SK-N-SH (cell line): ENCODE data around the gene VWA5B2. TPM values are rescaled to one million over a fixed set of nuclear protein-coding genes. Genes with fewer than 3 reads are reported as not detected.

ENCODE experiments used
- CTCF ChIA-PET: fragments of 300-600, 350-600 bp; formaldehyde crosslinking; extraction: SDS; loops from one replicate; lab custom pipeline; 2021; lab: Yijun Ruan, JAX
- POLR2A ChIA-PET: fragments of 350-600 bp; sonication (Branson Sonifier 250); formaldehyde crosslinking; extraction: SDS; loops from one replicate; lab custom pipeline; 2020; ENCODE audit warnings: antibody characterized with exemption, inconsistent platforms; lab: Yijun Ruan, JAX
- DNase-seq: peaks from one replicate; pipeline ENCODE4 v3.0.0; 2012
- H2AFZ ChIP-seq: fragments of 200-600 bp; sonication (generic); 2 replicates; pipeline ENCODE4 v1.8.1; 2016; ENCODE audit warnings: antibody characterized with exemption, mild to moderate bottlenecking, low read depth
- H3F3A ChIP-seq: fragments of 200-600 bp; sonication (generic); replicated peaks from 2 replicates; pipeline ENCODE3; 2016; ENCODE audit warnings: antibody characterized with exemption, mild to moderate bottlenecking; ENCODE audit not compliant: insufficient read depth
- H3K27ac ChIP-seq, 2 experiments: fragments of 200-500 bp in 1 of 2; fragments of 200-600 bp in 1 of 2; sonication (Bioruptor generic) in 1 of 2; sonication (generic), shearing (Covaris generic) in 1 of 2; 2 replicates each; pipeline versions ENCODE4 v1.5.1 to v1.6.1; 2014 to 2016; ENCODE audit warnings: low read depth in 2 of 2, inconsistent platforms in 1 of 2, low read length in 1 of 2, mild to moderate bottlenecking in 1 of 2, mixed read lengths in 1 of 2
- H3K27me3 ChIP-seq: fragments of 200-600 bp; sonication (generic), shearing (Covaris generic); 2 replicates; pipeline ENCODE4 v1.6.1; 2016; ENCODE audit warnings: mixed run types; ENCODE audit not compliant: insufficient read depth
- H3K36me3 ChIP-seq, 2 experiments: fragments of 200-500 bp in 1 of 2; fragments of 200-600 bp in 1 of 2; sonication (Bioruptor generic) in 1 of 2; sonication (generic) in 1 of 2; replicated peaks in 1 of 2; 2 replicates each; pipeline versions ENCODE3 to v1.5.1; 2014 to 2016; ENCODE audit warnings: low read length in 1 of 2, mild to moderate bottlenecking in 1 of 2; ENCODE audit not compliant: insufficient read depth in 2 of 2, control insufficient read depth in 1 of 2
- H3K4me1 ChIP-seq, 2 experiments: fragments of 200-500 bp in 1 of 2; fragments of 200-600 bp in 1 of 2; sonication (Bioruptor generic) in 1 of 2; sonication (generic), shearing (Covaris generic) in 1 of 2; 2 replicates each; pipeline versions ENCODE4 v1.5.1 to v1.6.1; 2014 to 2016; ENCODE audit warnings: low read depth in 1 of 2, low read length in 1 of 2, mixed run types in 1 of 2; ENCODE audit not compliant: insufficient read depth in 2 of 2, control insufficient read depth in 1 of 2
- H3K4me2 ChIP-seq: fragments of 200-600 bp; sonication (generic), shearing (Covaris generic); 2 replicates; pipeline ENCODE4 v1.6.1; 2017; ENCODE audit warnings: mixed run types
- H3K4me3 ChIP-seq, 2 experiments: fragments of 200-500 bp in 1 of 2; fragments of 200-600 bp in 1 of 2; sonication (Bioruptor generic) in 1 of 2; sonication (generic), shearing (Covaris generic) in 1 of 2; 2 replicates each; pipeline versions ENCODE4 v1.5.1 to v1.8.1; 2014 to 2016; ENCODE audit warnings: low read depth in 2 of 2, inconsistent platforms in 1 of 2, low read length in 1 of 2, mild to moderate bottlenecking in 1 of 2, mixed read lengths in 1 of 2, moderate library complexity in 1 of 2
- H3K79me2 ChIP-seq: fragments of 200-600 bp; sonication (generic); 2 replicates; pipeline ENCODE4 v1.8.1; 2017; ENCODE audit warnings: mild to moderate bottlenecking; ENCODE audit not compliant: insufficient read depth
- H3K9ac ChIP-seq: fragments of 200-600 bp; sonication (generic); 2 replicates; pipeline ENCODE4 v1.6.1; 2017; ENCODE audit warnings: mixed run types
- H3K9me2 ChIP-seq: fragments of 200-600 bp; sonication (generic); 2 replicates; pipeline ENCODE4 v1.6.1; 2017; ENCODE audit warnings: mixed run types
- H3K9me3 ChIP-seq: fragments of 200-600 bp; sonication (generic); 2 replicates; pipeline ENCODE4 v1.6.1; 2017; ENCODE audit warnings: mixed run types, mild to moderate bottlenecking, moderate library complexity
- H4K20me1 ChIP-seq: fragments of 200-600 bp; sonication (generic); 2 replicates; pipeline ENCODE4 v1.6.1; 2017; ENCODE audit warnings: mild to moderate bottlenecking, mixed run types; ENCODE audit not compliant: insufficient read depth
- ELF1 ChIP-seq: IDR thresholded peaks from 2 replicates; pipeline ENCODE4 v1.4.0; 2012
- EZH2phosphoT487 ChIP-seq: fragments of 200-600 bp; sonication (generic); IDR thresholded peaks from 2 replicates; pipeline ENCODE4 v1.6.1; 2017; ENCODE audit warnings: low read depth, mixed run types, mild to moderate bottlenecking, antibody characterized with exemption, moderate library complexity, borderline replicate concordance
- FOXM1 ChIP-seq: IDR thresholded peaks from 2 replicates; pipeline ENCODE4 v1.4.0; 2012; ENCODE audit warnings: low read depth, mild to moderate bottlenecking
- GABPA ChIP-seq: IDR thresholded peaks from 2 replicates; pipeline ENCODE4 v1.4.0; 2012; ENCODE audit warnings: low read depth, mild to moderate bottlenecking
- GATA2 ChIP-seq: sonication (generic); formaldehyde crosslinking; IDR thresholded peaks from 2 replicates; pipeline ENCODE4 v1.5.0; 2020; ENCODE audit warnings: mild to moderate bottlenecking, missing genetic modification reagents
- MEF2A ChIP-seq: IDR thresholded peaks from 2 replicates; pipeline ENCODE4 v1.4.0; 2012; ENCODE audit warnings: low read depth, borderline replicate concordance
- POLR2AphosphoS5 ChIP-seq: IDR thresholded peaks from 2 replicates; pipeline ENCODE4 v1.6.1; 2012; ENCODE audit warnings: low read depth, low read length
- REST ChIP-seq: IDR thresholded peaks from 2 replicates; pipeline ENCODE4 v1.6.1; 2012; ENCODE audit warnings: mild to moderate bottlenecking, low read depth, low read length, moderate library complexity
- RFX5 ChIP-seq: IDR thresholded peaks from 2 replicates; pipeline ENCODE4 v1.6.1; 2012; ENCODE audit warnings: mild to moderate bottlenecking, improper control_type of control experiment, low read length
- SMC3 ChIP-seq: IDR thresholded peaks from 2 replicates; pipeline ENCODE4 v1.6.1; 2012; ENCODE audit warnings: low read depth, low read length, improper control_type of control experiment
- TAF1 ChIP-seq: IDR thresholded peaks from 2 replicates; pipeline ENCODE4 v1.6.1; 2012; ENCODE audit warnings: low read depth, mild to moderate bottlenecking, low read length, moderate library complexity, borderline replicate concordance
- TCF12 ChIP-seq: IDR thresholded peaks from 2 replicates; pipeline ENCODE4 v1.4.0; 2012
- TEAD4 ChIP-seq: IDR thresholded peaks from 2 replicates; pipeline ENCODE4 v1.4.0; 2012; ENCODE audit warnings: mild to moderate bottlenecking, borderline replicate concordance; ENCODE audit not compliant: insufficient read depth
- YY1 ChIP-seq: IDR thresholded peaks from 2 replicates; pipeline ENCODE4 v1.4.0; 2012; ENCODE audit warnings: low read depth, mild to moderate bottlenecking
- WGBS: methylation state at CpG from one replicate; pipeline ENCODE4 v1.1.6; 2017; ENCODE audit warnings: low lambda C conversion rate; 5-methylcytosine and 5-hydroxymethylcytosine counted together
- polyA plus RNA-seq, 3 experiments: library from polyadenylated mRNA; depleted of rRNA; stranded (reverse); fragments of >200 nt; gene quantifications; 2 replicates each; pipeline ENCODE4 v1.2.3, GENCODE V29; 2012
- TF ChIP-seq, protein P1 (sequence below): IDR thresholded peaks from 2 replicates; pipeline ENCODE4 v1.4.0; 2012; ENCODE audit warnings: low read depth, borderline replicate concordance
- TF ChIP-seq, protein P2 (sequence below): fragments of 200-600 bp; sonication (generic); IDR thresholded peaks from 2 replicates; pipeline ENCODE4 v1.6.1; 2017; ENCODE audit warnings: antibody characterized with exemption, mild to moderate bottlenecking, moderate library complexity
- TF ChIP-seq, protein P3 (sequence below): IDR thresholded peaks from 2 replicates; pipeline ENCODE4; 2012

Gene VWA5B2
- polyA plus RNA-seq, 1 of the 3 experiments (the other 2 are of a cell fraction), result 0.08 TPM

DNA sequence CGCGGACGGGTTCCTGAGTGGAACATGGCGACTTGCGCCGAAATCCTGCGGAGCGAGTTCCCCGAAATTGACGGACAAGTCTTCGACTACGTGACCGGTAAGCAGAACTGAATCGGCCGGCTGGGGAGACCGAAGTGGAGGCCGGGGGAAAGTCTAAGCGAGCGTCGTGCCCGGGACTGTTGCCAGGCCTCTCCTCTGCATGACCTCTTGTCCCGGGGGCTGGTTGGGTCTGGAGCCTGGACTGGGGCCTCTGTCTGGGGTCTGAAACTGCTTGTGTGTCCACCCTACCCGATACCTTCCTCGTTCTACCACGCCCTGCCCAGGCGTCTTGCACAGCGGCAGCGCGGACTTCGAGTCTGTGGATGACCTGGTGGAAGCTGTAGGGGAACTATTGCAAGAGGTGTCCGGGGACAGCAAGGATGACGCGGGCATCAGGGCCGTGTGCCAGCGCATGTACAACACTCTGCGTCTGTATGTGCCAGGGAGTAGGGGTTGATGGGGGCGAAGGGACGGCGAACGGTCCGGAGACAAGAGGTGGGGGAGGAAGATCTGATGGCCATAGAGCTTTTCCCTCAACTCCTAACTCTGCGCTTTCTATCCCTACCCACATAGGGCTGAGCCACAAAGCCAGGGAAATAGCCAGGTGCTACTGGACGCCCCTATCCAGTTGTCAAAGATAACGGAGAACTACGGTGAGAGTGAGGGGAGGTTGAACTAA, 43.0 kb upstream of the VWA5B2 start, which contains the start of gene ABCF3:
TSS of gene ABCF3 (plus strand) at position 16 of the 718 bp plus-strand sequence. CDS start at position 25, 9 bp downstream.
- CTCF ChIA-PET, result interaction anchor here (1.0 to 3.2 kb wide), 8 partner anchors 9 to 141 kb away, joined by 3 to 13 read pairs (median 4); partner anchors contain the start of genes AP2M1 and EEF1AKMT4
- Histone ChIP-seq H3K4me1 (peaks cover 6 to 20% of the 10 kb centered on the region in 2 experiments; a peak in 3 of 4 replicates), H3K4me3 (peak within 1 kb of the TSS; percentile 99 to 100), H3K27ac (peak within 1 kb of the TSS; percentile 84 to 96), H2AFZ (peak within 1 kb of the TSS; percentile 50; the same call in 1 of the 2 replicates), H3K36me3 (peaks cover 40 to 64% of the 10 kb centered on the region in 2 experiments), H3K9ac (peak within 1 kb of the TSS; percentile 81), H3F3A (peaks cover 33% of the 10 kb centered on the region), H3K27me3 (no peaks in the 10 kb centered on the region), H3K9me3 (no peaks in the 10 kb centered on the region), H4K20me1 (0 out of 2 replicates have a peak, but pooled peaks cover 19% of the 10 kb centered on the region), H3K79me2 (peaks cover 46% of the 10 kb centered on the region), H3K9me2 (no peaks in the 10 kb centered on the region), H3K4me2 (peak within 1 kb of the TSS; percentile 98)
- TF ChIP-seq POLR2AphosphoS5 (peak; percentile 39; the same call in 1 of the 2 replicates), SMC3 (0 out of 2 replicates have a peak, but pooled peaks have one; percentile 0), YY1 (peak; percentile 91), TAF1 (peak; percentile 79), TEAD4 (no peak)
- 1% methylated on average over 38 of the region's 45 CpGs for WGBS
- POLR2A ChIA-PET, result interaction anchor here (0.6 to 1.4 kb wide), 6 partner anchors 10 to 60 kb away, joined by 3 to 6 read pairs (median 6); partner anchors contain the start of genes AP2M1 and VWA5B2
- peak; percentile 45 for DNase-seq

DNA sequence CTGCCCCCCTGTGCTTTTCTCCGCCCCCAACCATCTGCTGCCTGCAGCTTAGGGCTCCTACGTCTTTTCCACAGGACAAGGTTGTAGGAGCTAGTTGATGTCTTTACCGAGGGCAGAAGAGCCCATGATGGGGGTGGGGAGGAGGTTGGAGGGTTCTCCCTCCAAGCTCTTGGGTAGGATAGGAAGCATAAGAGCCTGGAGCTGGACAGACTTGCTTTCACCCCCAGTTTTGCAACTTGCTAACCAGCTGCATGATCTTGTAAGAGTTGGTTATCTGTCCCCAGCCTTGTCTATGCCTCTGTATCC, 42.5 kb upstream of the VWA5B2 start:
- Histone ChIP-seq H3F3A (peaks cover 33% of the 10 kb centered on the region), H3K79me2 (peaks cover 41% of the 10 kb centered on the region), H3K9me2 (no peaks in the 10 kb centered on the region), H2AFZ (no peak overlapping the region), H3K27me3 (no peaks in the 10 kb centered on the region), H3K4me1 (peaks cover 6 to 20% of the 10 kb centered on the region in 2 experiments; a peak in 3 of 4 replicates), H3K36me3 (peaks cover 36 to 61% of the 10 kb centered on the region in 2 experiments), H4K20me1 (0 out of 2 replicates have a peak, but pooled peaks cover 19% of the 10 kb centered on the region), H3K27ac (peak overlapping the region in 1 of 2 experiments; percentile 44; a peak in 1 of 4 replicates), H3K9me3 (no peaks in the 10 kb centered on the region), H3K4me2 (peak overlapping the region; percentile 98), H3K9ac (peak overlapping the region; percentile 81), H3K4me3 (peak overlapping the region; percentile 99 to 100)
- 8% methylated on average over 2 of the region's 3 CpGs for WGBS
- CTCF ChIA-PET, result interaction anchor here (1.0 to 2.1 kb wide), 5 partner anchors 8 to 63 kb away, joined by 3 to 11 read pairs (median 3); partner anchors contain the start of gene EEF1AKMT4
- no peak for DNase-seq
- POLR2A ChIA-PET, result interaction anchor here (0.6 to 1.4 kb wide), 3 partner anchors 10 to 42 kb away, joined by 3 to 6 read pairs (median 6); partner anchors contain the start of gene VWA5B2
- TF ChIP-seq MEF2A, result no peak
- TF ChIP-seq REST, result no peak
- TF ChIP-seq ELF1, result no peak
- no peak for TF ChIP-seq TCF12
- TF ChIP-seq, protein P1, sequence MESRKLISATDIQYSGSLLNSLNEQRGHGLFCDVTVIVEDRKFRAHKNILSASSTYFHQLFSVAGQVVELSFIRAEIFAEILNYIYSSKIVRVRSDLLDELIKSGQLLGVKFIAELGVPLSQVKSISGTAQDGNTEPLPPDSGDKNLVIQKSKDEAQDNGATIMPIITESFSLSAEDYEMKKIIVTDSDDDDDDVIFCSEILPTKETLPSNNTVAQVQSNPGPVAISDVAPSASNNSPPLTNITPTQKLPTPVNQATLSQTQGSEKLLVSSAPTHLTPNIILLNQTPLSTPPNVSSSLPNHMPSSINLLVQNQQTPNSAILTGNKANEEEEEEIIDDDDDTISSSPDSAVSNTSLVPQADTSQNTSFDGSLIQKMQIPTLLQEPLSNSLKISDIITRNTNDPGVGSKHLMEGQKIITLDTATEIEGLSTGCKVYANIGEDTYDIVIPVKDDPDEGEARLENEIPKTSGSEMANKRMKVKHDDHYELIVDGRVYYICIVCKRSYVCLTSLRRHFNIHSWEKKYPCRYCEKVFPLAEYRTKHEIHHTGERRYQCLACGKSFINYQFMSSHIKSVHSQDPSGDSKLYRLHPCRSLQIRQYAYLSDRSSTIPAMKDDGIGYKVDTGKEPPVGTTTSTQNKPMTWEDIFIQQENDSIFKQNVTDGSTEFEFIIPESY, result no peak
- no peak for TF ChIP-seq FOXM1
- TF ChIP-seq RFX5, result no peak
- TF ChIP-seq, protein P2, sequence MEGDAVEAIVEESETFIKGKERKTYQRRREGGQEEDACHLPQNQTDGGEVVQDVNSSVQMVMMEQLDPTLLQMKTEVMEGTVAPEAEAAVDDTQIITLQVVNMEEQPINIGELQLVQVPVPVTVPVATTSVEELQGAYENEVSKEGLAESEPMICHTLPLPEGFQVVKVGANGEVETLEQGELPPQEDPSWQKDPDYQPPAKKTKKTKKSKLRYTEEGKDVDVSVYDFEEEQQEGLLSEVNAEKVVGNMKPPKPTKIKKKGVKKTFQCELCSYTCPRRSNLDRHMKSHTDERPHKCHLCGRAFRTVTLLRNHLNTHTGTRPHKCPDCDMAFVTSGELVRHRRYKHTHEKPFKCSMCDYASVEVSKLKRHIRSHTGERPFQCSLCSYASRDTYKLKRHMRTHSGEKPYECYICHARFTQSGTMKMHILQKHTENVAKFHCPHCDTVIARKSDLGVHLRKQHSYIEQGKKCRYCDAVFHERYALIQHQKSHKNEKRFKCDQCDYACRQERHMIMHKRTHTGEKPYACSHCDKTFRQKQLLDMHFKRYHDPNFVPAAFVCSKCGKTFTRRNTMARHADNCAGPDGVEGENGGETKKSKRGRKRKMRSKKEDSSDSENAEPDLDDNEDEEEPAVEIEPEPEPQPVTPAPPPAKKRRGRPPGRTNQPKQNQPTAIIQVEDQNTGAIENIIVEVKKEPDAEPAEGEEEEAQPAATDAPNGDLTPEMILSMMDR, result no peak
- no peak for TF ChIP-seq POLR2AphosphoS5
- no peak for TF ChIP-seq GATA2 (CRISPR knock-in tag)
- TF ChIP-seq, protein P3, sequence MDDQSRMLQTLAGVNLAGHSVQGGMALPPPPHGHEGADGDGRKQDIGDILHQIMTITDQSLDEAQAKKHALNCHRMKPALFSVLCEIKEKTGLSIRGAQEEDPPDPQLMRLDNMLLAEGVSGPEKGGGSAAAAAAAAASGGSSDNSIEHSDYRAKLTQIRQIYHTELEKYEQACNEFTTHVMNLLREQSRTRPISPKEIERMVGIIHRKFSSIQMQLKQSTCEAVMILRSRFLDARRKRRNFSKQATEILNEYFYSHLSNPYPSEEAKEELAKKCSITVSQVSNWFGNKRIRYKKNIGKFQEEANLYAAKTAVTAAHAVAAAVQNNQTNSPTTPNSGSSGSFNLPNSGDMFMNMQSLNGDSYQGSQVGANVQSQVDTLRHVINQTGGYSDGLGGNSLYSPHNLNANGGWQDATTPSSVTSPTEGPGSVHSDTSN, result no peak
- no peak for TF ChIP-seq GABPA
- no peak for TF ChIP-seq EZH2phosphoT487
